ENCODE results near the gene CASP14.

DNA sequence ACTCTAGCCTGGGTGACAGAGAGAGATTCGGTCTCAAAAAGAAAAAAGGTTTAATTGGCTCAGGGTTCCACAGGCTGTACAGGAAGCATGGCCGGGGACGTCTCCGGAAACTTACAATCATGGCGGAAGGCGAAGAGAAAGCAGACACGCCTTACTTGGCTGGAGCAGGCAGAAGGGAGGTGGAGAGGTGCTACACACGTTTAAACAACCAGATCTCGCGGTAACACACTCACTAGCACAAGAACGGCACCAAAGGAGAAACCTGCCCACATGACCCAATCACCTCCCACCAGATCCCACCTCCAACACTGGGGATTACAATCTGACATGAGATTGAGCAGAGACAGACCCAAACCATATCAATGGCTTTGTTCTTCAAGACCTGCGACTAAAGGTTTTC lies 12.8 kb downstream of the CASP14 start:
- TF ChIP-seq POLR2AphosphoS5 (IDR thresholded peaks at IDR 0.05; ENCODE audit: low read depth) (no peak), GABPA (IDR thresholded peaks at IDR 0.05; ENCODE audit: low read depth) (no peak)
- TF ChIP-seq, protein P1, sequence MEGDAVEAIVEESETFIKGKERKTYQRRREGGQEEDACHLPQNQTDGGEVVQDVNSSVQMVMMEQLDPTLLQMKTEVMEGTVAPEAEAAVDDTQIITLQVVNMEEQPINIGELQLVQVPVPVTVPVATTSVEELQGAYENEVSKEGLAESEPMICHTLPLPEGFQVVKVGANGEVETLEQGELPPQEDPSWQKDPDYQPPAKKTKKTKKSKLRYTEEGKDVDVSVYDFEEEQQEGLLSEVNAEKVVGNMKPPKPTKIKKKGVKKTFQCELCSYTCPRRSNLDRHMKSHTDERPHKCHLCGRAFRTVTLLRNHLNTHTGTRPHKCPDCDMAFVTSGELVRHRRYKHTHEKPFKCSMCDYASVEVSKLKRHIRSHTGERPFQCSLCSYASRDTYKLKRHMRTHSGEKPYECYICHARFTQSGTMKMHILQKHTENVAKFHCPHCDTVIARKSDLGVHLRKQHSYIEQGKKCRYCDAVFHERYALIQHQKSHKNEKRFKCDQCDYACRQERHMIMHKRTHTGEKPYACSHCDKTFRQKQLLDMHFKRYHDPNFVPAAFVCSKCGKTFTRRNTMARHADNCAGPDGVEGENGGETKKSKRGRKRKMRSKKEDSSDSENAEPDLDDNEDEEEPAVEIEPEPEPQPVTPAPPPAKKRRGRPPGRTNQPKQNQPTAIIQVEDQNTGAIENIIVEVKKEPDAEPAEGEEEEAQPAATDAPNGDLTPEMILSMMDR (IDR thresholded peaks at IDR 0.05; ENCODE audit: insufficient read depth, low read length) = no peak
- TF ChIP-seq, protein P2, sequence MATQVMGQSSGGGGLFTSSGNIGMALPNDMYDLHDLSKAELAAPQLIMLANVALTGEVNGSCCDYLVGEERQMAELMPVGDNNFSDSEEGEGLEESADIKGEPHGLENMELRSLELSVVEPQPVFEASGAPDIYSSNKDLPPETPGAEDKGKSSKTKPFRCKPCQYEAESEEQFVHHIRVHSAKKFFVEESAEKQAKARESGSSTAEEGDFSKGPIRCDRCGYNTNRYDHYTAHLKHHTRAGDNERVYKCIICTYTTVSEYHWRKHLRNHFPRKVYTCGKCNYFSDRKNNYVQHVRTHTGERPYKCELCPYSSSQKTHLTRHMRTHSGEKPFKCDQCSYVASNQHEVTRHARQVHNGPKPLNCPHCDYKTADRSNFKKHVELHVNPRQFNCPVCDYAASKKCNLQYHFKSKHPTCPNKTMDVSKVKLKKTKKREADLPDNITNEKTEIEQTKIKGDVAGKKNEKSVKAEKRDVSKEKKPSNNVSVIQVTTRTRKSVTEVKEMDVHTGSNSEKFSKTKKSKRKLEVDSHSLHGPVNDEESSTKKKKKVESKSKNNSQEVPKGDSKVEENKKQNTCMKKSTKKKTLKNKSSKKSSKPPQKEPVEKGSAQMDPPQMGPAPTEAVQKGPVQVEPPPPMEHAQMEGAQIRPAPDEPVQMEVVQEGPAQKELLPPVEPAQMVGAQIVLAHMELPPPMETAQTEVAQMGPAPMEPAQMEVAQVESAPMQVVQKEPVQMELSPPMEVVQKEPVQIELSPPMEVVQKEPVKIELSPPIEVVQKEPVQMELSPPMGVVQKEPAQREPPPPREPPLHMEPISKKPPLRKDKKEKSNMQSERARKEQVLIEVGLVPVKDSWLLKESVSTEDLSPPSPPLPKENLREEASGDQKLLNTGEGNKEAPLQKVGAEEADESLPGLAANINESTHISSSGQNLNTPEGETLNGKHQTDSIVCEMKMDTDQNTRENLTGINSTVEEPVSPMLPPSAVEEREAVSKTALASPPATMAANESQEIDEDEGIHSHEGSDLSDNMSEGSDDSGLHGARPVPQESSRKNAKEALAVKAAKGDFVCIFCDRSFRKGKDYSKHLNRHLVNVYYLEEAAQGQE (IDR thresholded peaks at IDR 0.05; ENCODE audit: insufficient replicate concordance, low read depth) = no peak

Measured in HL-60 (cell line).